ENCODE results near the gene HIP1.

HIP1 gene

GRCh38 chr7:75583255-75583654 lies 155.5 kb downstream of the HIP1 start:
- no peak overlapping the region for H3K4me3 ChIP-seq (ENCODE audit: low read depth, low read length, poor library complexity, severe bottlenecking)
- no peak overlapping the region for H3K4me2 ChIP-seq (ENCODE audit: low read length)
- H3K9ac ChIP-seq (ENCODE audit: low read length) = no peak overlapping the region
- H3K9me2 ChIP-seq (ENCODE audit: low read depth, low read length) = no peaks in the 10 kb centered on the region
- TF ChIP-seq, protein P1, sequence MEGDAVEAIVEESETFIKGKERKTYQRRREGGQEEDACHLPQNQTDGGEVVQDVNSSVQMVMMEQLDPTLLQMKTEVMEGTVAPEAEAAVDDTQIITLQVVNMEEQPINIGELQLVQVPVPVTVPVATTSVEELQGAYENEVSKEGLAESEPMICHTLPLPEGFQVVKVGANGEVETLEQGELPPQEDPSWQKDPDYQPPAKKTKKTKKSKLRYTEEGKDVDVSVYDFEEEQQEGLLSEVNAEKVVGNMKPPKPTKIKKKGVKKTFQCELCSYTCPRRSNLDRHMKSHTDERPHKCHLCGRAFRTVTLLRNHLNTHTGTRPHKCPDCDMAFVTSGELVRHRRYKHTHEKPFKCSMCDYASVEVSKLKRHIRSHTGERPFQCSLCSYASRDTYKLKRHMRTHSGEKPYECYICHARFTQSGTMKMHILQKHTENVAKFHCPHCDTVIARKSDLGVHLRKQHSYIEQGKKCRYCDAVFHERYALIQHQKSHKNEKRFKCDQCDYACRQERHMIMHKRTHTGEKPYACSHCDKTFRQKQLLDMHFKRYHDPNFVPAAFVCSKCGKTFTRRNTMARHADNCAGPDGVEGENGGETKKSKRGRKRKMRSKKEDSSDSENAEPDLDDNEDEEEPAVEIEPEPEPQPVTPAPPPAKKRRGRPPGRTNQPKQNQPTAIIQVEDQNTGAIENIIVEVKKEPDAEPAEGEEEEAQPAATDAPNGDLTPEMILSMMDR (IDR thresholded peaks at IDR 0.05; ENCODE audit: low read length) = no peak
- TF ChIP-seq EZH2 (IDR thresholded peaks at IDR 0.05; ENCODE audit: borderline replicate concordance, low read length) = no peak
- no peaks in the 10 kb centered on the region for H3K4me1 ChIP-seq (ENCODE audit: insufficient read depth, low read length, severe bottlenecking)
- H3K27me3 ChIP-seq (ENCODE audit: insufficient read depth, low read length) = peaks cover 14% of the 10 kb centered on the region; the same call in 1 of the 2 replicates
- no peaks in the 10 kb centered on the region for H3K9me3 ChIP-seq (ENCODE audit: low read length)
- no peak overlapping the region for H2AFZ ChIP-seq (ENCODE audit: low read length)
- no peaks in the 10 kb centered on the region for H3F3A ChIP-seq (ENCODE audit: insufficient read depth, low read length)
- H4K20me1 ChIP-seq (ENCODE audit: insufficient read depth, low read length) = no peaks in the 10 kb centered on the region
- no peak overlapping the region for H3K27ac ChIP-seq (ENCODE audit: low read depth, low read length, poor library complexity, severe bottlenecking)
- no peaks in the 10 kb centered on the region for H3K36me3 ChIP-seq (ENCODE audit: insufficient read depth, low read length)
- no peaks in the 10 kb centered on the region for H3K79me2 ChIP-seq (ENCODE audit: insufficient read depth, low read length)

DNA sequence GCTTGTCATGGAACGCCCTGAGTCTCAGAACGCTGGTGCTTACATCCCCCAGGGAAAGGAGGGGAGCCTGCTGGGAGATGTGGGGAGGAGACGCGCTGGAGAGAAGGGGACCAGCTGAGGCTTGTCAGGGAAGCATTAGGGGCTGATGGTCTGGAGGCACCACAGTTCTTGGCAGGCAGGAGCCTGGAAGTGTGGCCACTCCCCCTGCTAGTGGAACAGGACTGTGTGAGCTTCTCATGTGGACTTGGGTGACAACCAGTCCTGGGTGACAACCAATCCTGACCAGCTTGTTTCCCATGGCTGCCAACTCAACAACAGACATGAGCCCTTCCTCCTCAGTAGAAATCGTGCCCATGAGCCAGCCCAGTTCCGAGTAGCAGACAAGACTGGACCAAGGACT lies 158.8 kb downstream of the HIP1 start:
- no peaks in the 10 kb centered on the region for H3F3A ChIP-seq (ENCODE audit: insufficient read depth, low read length)
- no peak overlapping the region for H3K27ac ChIP-seq (ENCODE audit: low read depth, low read length, poor library complexity, severe bottlenecking)
- H3K27me3 ChIP-seq (ENCODE audit: insufficient read depth, low read length) = peaks cover 14% of the 10 kb centered on the region; the same call in 1 of the 2 replicates
- H2AFZ ChIP-seq (ENCODE audit: low read length) = no peak overlapping the region
- H3K36me3 ChIP-seq (ENCODE audit: insufficient read depth, low read length) = no peaks in the 10 kb centered on the region
- H3K4me3 ChIP-seq (ENCODE audit: low read depth, low read length, poor library complexity, severe bottlenecking) = no peak overlapping the region
- no peaks in the 10 kb centered on the region for H3K4me1 ChIP-seq (ENCODE audit: insufficient read depth, low read length, severe bottlenecking)
- no peaks in the 10 kb centered on the region for H4K20me1 ChIP-seq (ENCODE audit: insufficient read depth, low read length)
- H3K4me2 ChIP-seq (ENCODE audit: low read length) = no peak overlapping the region
- no peaks in the 10 kb centered on the region for H3K79me2 ChIP-seq (ENCODE audit: insufficient read depth, low read length)
- H3K9ac ChIP-seq (ENCODE audit: low read length) = no peak overlapping the region
- no peaks in the 10 kb centered on the region for H3K9me2 ChIP-seq (ENCODE audit: low read depth, low read length)
- TF ChIP-seq, protein P1 (IDR thresholded peaks at IDR 0.05; ENCODE audit: low read length) = no peak
- no peak for TF ChIP-seq EZH2 (IDR thresholded peaks at IDR 0.05; ENCODE audit: borderline replicate concordance, low read length)
- H3K9me3 ChIP-seq (ENCODE audit: low read length) = no peaks in the 10 kb centered on the region

DNA sequence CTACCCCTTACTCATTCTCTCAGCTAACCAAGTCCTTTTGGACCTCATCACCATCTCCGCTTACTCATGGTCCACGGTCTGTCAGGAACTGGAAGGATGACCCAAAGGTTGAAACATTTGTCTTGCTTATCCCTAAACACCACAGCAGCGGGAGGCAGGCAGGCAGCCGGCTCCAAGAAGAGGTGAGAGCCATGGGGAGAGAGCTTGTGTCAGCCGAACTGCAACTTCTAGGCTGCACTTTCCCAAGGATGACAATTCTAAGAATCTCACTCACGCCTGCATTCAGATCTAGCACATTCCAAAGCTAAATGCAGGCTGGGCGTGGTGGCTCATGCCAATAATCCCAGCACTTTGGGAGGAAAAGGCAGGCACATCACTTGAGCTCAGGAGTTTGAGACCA lies 160.7 kb downstream of the HIP1 start:
- peaks cover 24% of the 10 kb centered on the region; the same call in 1 of the 2 replicates for H3K27me3 ChIP-seq (ENCODE audit: insufficient read depth, low read length)
- no peak overlapping the region for H3K4me3 ChIP-seq (ENCODE audit: low read depth, low read length, poor library complexity, severe bottlenecking)
- no peaks in the 10 kb centered on the region for H3K9me3 ChIP-seq (ENCODE audit: low read length)
- no peak overlapping the region for H3K4me2 ChIP-seq (ENCODE audit: low read length)
- H4K20me1 ChIP-seq (ENCODE audit: insufficient read depth, low read length) = no peaks in the 10 kb centered on the region
- H3K9me2 ChIP-seq (ENCODE audit: low read depth, low read length) = no peaks in the 10 kb centered on the region
- TF ChIP-seq, protein P1 (IDR thresholded peaks at IDR 0.05; ENCODE audit: low read length) = no peak
- no peak for TF ChIP-seq EZH2 (IDR thresholded peaks at IDR 0.05; ENCODE audit: borderline replicate concordance, low read length)
- no peaks in the 10 kb centered on the region for H3K36me3 ChIP-seq (ENCODE audit: insufficient read depth, low read length)
- no peak overlapping the region for H2AFZ ChIP-seq (ENCODE audit: low read length)
- no peaks in the 10 kb centered on the region for H3F3A ChIP-seq (ENCODE audit: insufficient read depth, low read length)
- no peak overlapping the region for H3K27ac ChIP-seq (ENCODE audit: low read depth, low read length, poor library complexity, severe bottlenecking)
- no peaks in the 10 kb centered on the region for H3K4me1 ChIP-seq (ENCODE audit: insufficient read depth, low read length, severe bottlenecking)
- no peaks in the 10 kb centered on the region for H3K79me2 ChIP-seq (ENCODE audit: insufficient read depth, low read length)
- no peak overlapping the region for H3K9ac ChIP-seq (ENCODE audit: low read length)
